GM10266 (cell line): Measurements from ENCODE around the gene SLC35C1.

Experiments used
- DNase-seq: peaks from one replicate; pipeline ENCODE4 v3.0.0; 2012; ENCODE audit errors: extremely low spot score
- CTCF ChIP-seq: IDR thresholded peaks from 2 replicates; pipeline ENCODE4 v1.5.1; 2012; ENCODE audit warnings: mild to moderate bottlenecking, low read depth; ENCODE audit not compliant: control insufficient read depth, insufficient read depth; ENCODE audit errors: missing control alignments

SLC35C1 gene

DNA sequence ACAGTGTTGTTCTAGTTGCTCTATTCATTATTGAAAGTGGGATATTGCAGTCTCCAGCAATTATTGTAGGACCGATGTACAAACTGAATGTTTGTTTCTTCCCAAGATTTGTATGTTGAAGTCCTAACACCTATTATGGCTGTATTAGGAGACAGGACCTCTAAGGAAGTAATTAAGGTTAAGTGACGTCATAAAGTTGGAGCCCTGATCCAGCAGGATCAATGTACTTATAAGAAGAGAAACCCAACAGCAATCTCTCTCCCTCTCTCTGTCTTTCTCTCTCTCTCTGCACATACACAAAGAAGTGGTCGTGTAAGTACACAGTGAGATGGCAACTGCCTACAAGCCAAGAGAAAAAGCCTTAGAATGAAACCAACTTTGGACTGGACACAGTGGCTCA lies 16.1 kb upstream of the SLC35C1 start:
- no peak for TF ChIP-seq CTCF
- no peak for DNase-seq

DNA sequence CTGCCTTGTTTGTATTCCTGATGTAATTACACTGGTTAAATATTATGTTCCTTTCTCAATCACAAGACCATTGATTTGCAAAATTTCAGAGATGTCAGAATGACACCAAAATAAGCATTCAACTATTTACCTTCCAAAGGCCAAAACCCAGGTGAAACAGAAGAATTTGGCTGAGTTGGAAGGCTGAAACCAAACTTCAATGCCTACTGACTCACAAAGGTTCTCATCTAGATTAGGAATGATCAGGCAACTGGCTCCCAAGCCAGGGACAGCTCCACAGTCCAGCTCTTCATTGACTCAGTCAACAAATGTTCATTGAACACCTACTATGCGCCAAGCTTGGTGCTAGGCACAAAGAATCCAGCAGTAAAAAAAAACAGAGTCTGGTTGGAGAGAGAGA lies 13.4 kb upstream of the SLC35C1 start:
- no peak for TF ChIP-seq CTCF
- DNase-seq: no peak

DNA sequence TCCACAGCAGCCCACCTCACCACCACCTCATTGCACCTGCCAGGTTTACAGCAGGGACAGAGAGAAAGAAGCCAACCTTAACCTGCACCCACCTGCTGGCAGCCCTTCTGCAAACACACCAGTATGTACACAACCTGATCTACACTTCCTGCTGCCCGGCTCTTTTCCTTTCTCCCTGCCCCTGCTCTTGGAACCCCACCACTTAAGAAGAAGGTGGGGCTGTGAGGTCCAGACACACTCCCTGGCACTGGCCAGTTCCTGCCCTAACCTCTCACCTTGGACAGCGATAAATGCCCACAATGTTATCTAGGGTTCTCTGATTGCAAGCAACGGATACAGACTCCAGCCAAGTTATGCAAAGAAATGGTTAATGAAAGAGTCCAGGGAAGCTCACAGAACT lies 10.8 kb upstream of the SLC35C1 start:
- no peak for DNase-seq
- TF ChIP-seq CTCF: no peak

- no peak for TF ChIP-seq CTCF
- no peak for DNase-seq
Observed at GRCh38 chr11:45795379-45795778, 9.6 kb upstream of the SLC35C1 start.

GRCh38 chr11:45796461-45796861 lies 8.5 kb upstream of the SLC35C1 start:
- no peak for TF ChIP-seq CTCF
- DNase-seq: no peak

- no peak for DNase-seq
- TF ChIP-seq CTCF: no peak
Observed at GRCh38 chr11:45798793-45799441, 6.0 kb upstream of the SLC35C1 start.

DNA sequence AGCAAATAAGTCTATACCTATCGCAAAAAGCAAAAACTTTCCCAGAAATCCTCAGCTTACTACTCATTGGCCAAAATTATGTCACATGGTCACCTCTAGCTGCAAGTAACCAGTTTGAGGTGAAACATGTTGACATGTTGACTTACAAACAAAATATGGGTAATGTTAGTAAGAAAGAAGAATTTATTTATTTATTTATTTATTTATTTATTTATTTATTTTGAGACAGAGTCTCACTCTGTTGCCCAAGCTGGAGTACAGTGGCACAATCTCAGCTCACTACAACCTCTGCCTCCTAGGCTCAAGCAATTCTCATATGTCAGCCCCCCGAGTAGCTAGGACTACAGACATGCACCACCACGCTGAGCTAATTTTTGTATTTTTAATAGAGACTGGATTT lies 5.4 kb upstream of the SLC35C1 start:
- DNase-seq: no peak
- no peak for TF ChIP-seq CTCF
